H1 (cell line): ENCODE data around the gene GINS2. TPM values are rescaled to one million over a fixed set of nuclear protein-coding genes. Genes with fewer than 3 reads are reported as not detected.
A peak's percentile ranks its signal among the peaks of the same experiment; 100 is the strongest.

Experiments used
- CTCF ChIA-PET: fragments of 300-600 bp; sonication (Branson Sonifier 250); formaldehyde crosslinking; loops from one replicate; lab custom pipeline; 2021; ENCODE audit not compliant: partially characterized antibody; lab: Charles Lee
- POLR2A ChIA-PET: fragments of 300-600 bp; sonication (Branson Sonifier 250); formaldehyde crosslinking; loops from one replicate; lab custom pipeline; 2021; ENCODE audit warnings: inconsistent platforms; ENCODE audit not compliant: partially characterized antibody; lab: Charles Lee
- DNase-seq, 2 experiments: peaks; one replicate each; pipeline versions ENCODE4 v3.0.0 to v3.0.0-alpha.2; 2010 to 2022; ENCODE audit warnings: low spot score in 2 of 2, low read depth in 1 of 2, mixed read lengths in 1 of 2
- FAIRE-seq: peaks from 2 replicates; lab custom pipeline; 2011; peaks lifted over from hg19 to GRCh38; lab: Jason Lieb, UNC
- H2AFZ ChIP-seq: 2 replicates; pipeline ENCODE4 v1.8.1; 2012; ENCODE audit warnings: low read length, inconsistent platforms
- H2AK5ac ChIP-seq: 2 replicates; pipeline ENCODE4 v1.6.1; 2013; ENCODE audit warnings: low read depth, low read length
- H2BK120ac ChIP-seq: replicated peaks from 2 replicates; pipeline ENCODE3; 2013; ENCODE audit warnings: low read depth, low read length, inconsistent platforms
- H2BK12ac ChIP-seq: 2 replicates; pipeline ENCODE4 v1.6.1; 2013; ENCODE audit warnings: low read depth, low read length
- H2BK15ac ChIP-seq: 2 replicates; pipeline ENCODE4 v1.6.1; 2013; ENCODE audit warnings: low read length
- H2BK20ac ChIP-seq: 2 replicates; pipeline ENCODE4 v1.6.1; 2013; ENCODE audit warnings: low read length
- H2BK5ac ChIP-seq: 2 replicates; pipeline ENCODE4 v1.6.1; 2013; ENCODE audit warnings: low read depth, low read length
- H3K14ac ChIP-seq: 2 replicates; pipeline ENCODE4 v1.6.1; 2013; ENCODE audit warnings: inconsistent platforms; ENCODE audit not compliant: insufficient read length
- H3K18ac ChIP-seq: 2 replicates; pipeline ENCODE4 v1.6.1; 2013; ENCODE audit warnings: low read length; ENCODE audit errors: extremely low read depth
- H3K23ac ChIP-seq: 2 replicates; pipeline ENCODE4 v1.6.1; 2013; ENCODE audit warnings: inconsistent platforms; ENCODE audit not compliant: insufficient read length
- H3K23me2 ChIP-seq: 2 replicates; pipeline ENCODE4 v1.6.1; 2013; ENCODE audit warnings: low read depth, low read length
- H3K27ac ChIP-seq: 2 replicates; pipeline ENCODE4 v1.6.1; 2011; ENCODE audit warnings: low read depth, low read length, inconsistent platforms
- H3K27me3 ChIP-seq, 4 experiments: replicated peaks in 1 of 4; 1 replicate in 1 of 4; 2 replicates in 3 of 4; pipeline versions ENCODE4 v1.6.1 to v1.8.1; 2011 to 2013; ENCODE audit warnings: low read length in 3 of 4, mild to moderate bottlenecking in 3 of 4, inconsistent platforms in 2 of 4, mixed read lengths in 2 of 4, moderate library complexity in 1 of 4; ENCODE audit not compliant: control insufficient read depth in 3 of 4, insufficient read depth in 3 of 4; ENCODE audit errors: extremely low read depth in 1 of 4
- H3K36me3 ChIP-seq, 4 experiments: 2 replicates each; pipeline versions ENCODE4 v1.6.1 to v1.8.1; 2011 to 2013; ENCODE audit warnings: mild to moderate bottlenecking in 4 of 4, low read length in 3 of 4, moderate library complexity in 2 of 4, control low read depth in 1 of 4, inconsistent platforms in 1 of 4; ENCODE audit not compliant: insufficient read depth in 4 of 4, control insufficient read depth in 2 of 4
- H3K4ac ChIP-seq: replicated peaks from 2 replicates; pipeline ENCODE3; 2013; ENCODE audit warnings: low read length, low read depth, mixed read lengths, inconsistent platforms; ENCODE audit not compliant: insufficient read length
- H3K4me1 ChIP-seq, 4 experiments: replicated peaks in 1 of 4; 1 replicate in 1 of 4; 2 replicates in 3 of 4; pipeline versions ENCODE4 v1.6.1 to v1.8.1; 2011 to 2013; ENCODE audit warnings: low read length in 3 of 4, inconsistent platforms in 2 of 4, mixed read lengths in 1 of 4; ENCODE audit not compliant: insufficient read depth in 4 of 4, control insufficient read depth in 3 of 4
- H3K4me2 ChIP-seq, 2 experiments: 2 replicates each; pipeline versions ENCODE4 v1.6.1 to v1.8.1; 2011 to 2013; ENCODE audit warnings: low read depth in 2 of 2, low read length in 2 of 2, control low read depth in 1 of 2, inconsistent platforms in 1 of 2, mild to moderate bottlenecking in 1 of 2; ENCODE audit not compliant: insufficient read depth in 1 of 2
- H3K4me3 ChIP-seq, 4 experiments: fragments of 200-600, 300-600 bp in 1 of 4; sonication (generic), shearing (Covaris generic), sonication (Bioruptor Twin) in 1 of 4; 2 replicates each; pipeline versions ENCODE4 v1.5.1 to v1.8.1; 2011 to 2016; ENCODE audit warnings: low read length in 4 of 4, low read depth in 3 of 4, control low read depth in 2 of 4, inconsistent platforms in 2 of 4, mild to moderate bottlenecking in 2 of 4, mixed read lengths in 1 of 4, moderate library complexity in 1 of 4; ENCODE audit not compliant: insufficient read depth in 2 of 4; ENCODE audit errors: extremely low read depth in 1 of 4
- H3K56ac ChIP-seq: replicated peaks from 2 replicates; pipeline ENCODE3; 2013; ENCODE audit warnings: low read depth, mild to moderate bottlenecking, mixed read lengths, low read length, inconsistent platforms; ENCODE audit not compliant: insufficient read length
- H3K79me1 ChIP-seq: 2 replicates; pipeline ENCODE4 v1.6.1; 2013; ENCODE audit warnings: low read depth, low read length, control low read depth
- H3K79me2 ChIP-seq, 2 experiments: 2 replicates each; pipeline versions ENCODE4 v1.6.1 to v1.8.1; 2012 to 2013; ENCODE audit warnings: low read length in 2 of 2, mild to moderate bottlenecking in 2 of 2, inconsistent platforms in 1 of 2; ENCODE audit not compliant: insufficient read depth in 2 of 2, control insufficient read depth in 1 of 2
- H3K9ac ChIP-seq, 4 experiments: replicated peaks in 1 of 4; 1 replicate in 1 of 4; 2 replicates in 3 of 4; pipeline versions ENCODE4 v1.6.1 to v1.8.1; 2011 to 2013; ENCODE audit warnings: low read depth in 3 of 4, low read length in 3 of 4, control low read depth in 2 of 4, mild to moderate bottlenecking in 2 of 4, moderate library complexity in 2 of 4, inconsistent platforms in 1 of 4; ENCODE audit errors: extremely low read depth in 1 of 4
- H3K9me3 ChIP-seq, 2 experiments: 2 replicates each; pipeline versions ENCODE4 v1.6.1 to v1.8.1; 2012 to 2013; ENCODE audit warnings: mild to moderate bottlenecking in 2 of 2, moderate library complexity in 2 of 2, control low read depth in 1 of 2, inconsistent platforms in 1 of 2, low read depth in 1 of 2, low read length in 1 of 2, mixed read lengths in 1 of 2; ENCODE audit not compliant: insufficient read depth in 2 of 2
- H4K20me1 ChIP-seq, 2 experiments: replicated peaks in 1 of 2; 2 replicates each; pipeline versions ENCODE3 to v1.8.1; 2011 to 2013; ENCODE audit warnings: inconsistent platforms in 2 of 2, low read length in 2 of 2, mild to moderate bottlenecking in 1 of 2; ENCODE audit not compliant: insufficient read depth in 2 of 2, control insufficient read depth in 1 of 2
- H4K5ac ChIP-seq: 2 replicates; pipeline ENCODE4 v1.6.1; 2013; ENCODE audit warnings: low read length, low read depth, mixed read lengths, inconsistent platforms; ENCODE audit not compliant: insufficient read length
- H4K8ac ChIP-seq: 2 replicates; pipeline ENCODE4 v1.8.0; 2013; ENCODE audit warnings: mild to moderate bottlenecking, moderate library complexity, low read length, inconsistent platforms; ENCODE audit not compliant: insufficient read depth; ENCODE audit errors: extremely low read depth
- H4K91ac ChIP-seq: replicated peaks from 2 replicates; pipeline ENCODE3; 2013; ENCODE audit warnings: low read length, mixed read lengths, inconsistent platforms; ENCODE audit not compliant: insufficient read length
- HDAC2 ChIP-seq, 2 experiments: fragments of 300-600 bp in 1 of 2; sonication (generic) in 1 of 2; IDR thresholded peaks; 2 replicates each; pipeline ENCODE4 v1.6.1; 2011 to 2012; ENCODE audit warnings: low read depth in 2 of 2, low read length in 2 of 2, mild to moderate bottlenecking in 2 of 2, moderate library complexity in 2 of 2, borderline replicate concordance in 1 of 2, inconsistent platforms in 1 of 2
- JUND ChIP-seq: IDR thresholded peaks from 2 replicates; pipeline ENCODE4 v1.6.1; 2011; ENCODE audit warnings: mild to moderate bottlenecking, improper control_type of control experiment, low read length
- SP1 ChIP-seq: IDR thresholded peaks from 2 replicates; pipeline ENCODE4 v1.6.1; 2011; ENCODE audit warnings: low read depth, low read length
- TAF1 ChIP-seq: IDR thresholded peaks from 2 replicates; pipeline ENCODE4 v1.6.1; 2011; ENCODE audit warnings: mild to moderate bottlenecking, low read depth, low read length
- YY1 ChIP-seq: IDR thresholded peaks from 2 replicates; pipeline ENCODE4 v1.6.1; 2011; ENCODE audit warnings: low read depth, mild to moderate bottlenecking, low read length
- WGBS, 2 experiments: shearing (Covaris generic) in 1 of 2; methylation state at CpG; one replicate each; pipeline versions ENCODE4 v1.1.6 to v1.1.7; 2013 to 2015; ENCODE audit warnings: low lambda C conversion rate in 2 of 2, mixed read lengths in 2 of 2, inconsistent platforms in 1 of 2, low coverage in 1 of 2, missing lambda C conversion rate in 1 of 2; ENCODE audit not compliant: insufficient replicate concordance in 2 of 2, insufficient coverage in 1 of 2, insufficient read length in 1 of 2; ENCODE audit errors: extremely low coverage in 1 of 2, missing lambda C conversion rate in 1 of 2; 5-methylcytosine and 5-hydroxymethylcytosine counted together
- polyA plus RNA-seq, 7 experiments: library from polyadenylated mRNA; depleted of rRNA in 3 of 7; stranded (reverse) in 5 of 7; unstranded in 2 of 7; fragments of >200 nt in 5 of 7; fragments of 200-250 nt in 2 of 7; gene quantifications; 1 replicate in 5 of 7; 2 replicates in 1 of 7; 4 replicates in 1 of 7; pipeline versions ENCODE4 v1.2.1 to v1.2.3, GENCODE V29; 2011 to 2013; ENCODE audit warnings: missing spikeins in 2 of 7, mixed read lengths in 2 of 7
- total RNA-seq: library from RNA; stranded (reverse); fragmentation: NEBNext Ultra II Directional; extraction: Animal tissue kit (Norgen Biotek cat#: 25700); gene quantifications from 2 replicates; pipeline ENCODE4 v1.2.1, GENCODE V29; 2021

GINS2 gene
- total and polyA plus RNA-seq, 2 of the 8 experiments (the other 6 are each of a cell fraction or from before 2014, with no cell fraction given), result 29.4 to 59.1 TPM

DNA sequence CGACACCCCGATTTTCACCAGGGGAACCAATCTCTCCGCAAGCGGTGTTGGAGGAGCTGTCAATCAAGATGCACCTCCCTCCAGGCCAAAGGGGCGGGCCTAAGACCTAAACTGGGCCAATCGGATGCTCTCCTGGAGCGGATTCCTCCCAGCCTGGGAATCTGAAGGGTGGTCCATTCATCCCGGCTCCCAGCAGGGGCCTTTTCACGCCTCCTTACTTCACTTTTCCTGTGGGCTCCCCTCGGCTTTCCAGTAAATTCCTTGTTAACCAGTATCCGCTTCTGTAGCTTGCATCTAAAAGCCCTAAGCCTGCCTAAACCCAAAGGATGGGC lies 45.1 kb upstream of the GINS2 start:
- CTCF ChIA-PET, result interaction anchor here (0.7 to 0.8 kb wide), 3 partner anchors 9 to 26 kb away, joined by 3 read pairs; no protein-coding TSS in a partner anchor

More for the DNA sequence above, 45.1 kb upstream of the GINS2 start:
- Histone ChIP-seq H4K91ac (no peak overlapping the region), H3K27ac (no peak overlapping the region), H3K18ac (no peak overlapping the region; the same call in 1 of the 2 replicates), H2BK120ac (no peak overlapping the region), H4K8ac (no peak overlapping the region), H3K27me3 (no peaks in the 10 kb centered on the region; a peak in 1 of 7 replicates), H3K36me3 (no peaks in the 10 kb centered on the region), H4K20me1 (peaks cover 0 to 2% of the 10 kb centered on the region in 2 experiments), H3K14ac (no peak overlapping the region), H3K79me1 (no peaks in the 10 kb centered on the region), H2BK12ac (0 out of 2 replicates have a peak overlapping the region, but pooled peaks have one; percentile 45), H3K4me3 (no peak overlapping the region), H2BK15ac (no peak overlapping the region), H3K9me3 (no peaks in the 10 kb centered on the region), H2AK5ac (no peak overlapping the region), H3K56ac (no peak overlapping the region), H2BK20ac (peak overlapping the region; percentile 83), H3K79me2 (no peaks in the 10 kb centered on the region), H3K4ac (no peak overlapping the region), H2AFZ (no peak overlapping the region), H4K5ac (no peak overlapping the region), H3K23me2 (peaks cover 3% of the 10 kb centered on the region; the same call in 1 of the 2 replicates), H3K4me2 (peak overlapping the region; percentile 50), H3K4me1 (peaks cover 3 to 14% (median 11%) of the 10 kb centered on the region in 4 experiments), H3K9ac (no peak overlapping the region), H2BK5ac (no peak overlapping the region; the same call in 1 of the 2 replicates), H3K23ac (no peak overlapping the region)
- FAIRE-seq, result peak; percentile 91
- 29% methylated on average over 11 of the region's 11 CpGs; no CpG with 5 or more reads in 1 of the 2 experiments for WGBS, 2 experiments
- TF ChIP-seq JUND, result no peak
- TF ChIP-seq SP1, result peak; percentile 65; the same call in 1 of the 2 replicates
- TF ChIP-seq HDAC2 (IDR thresholded peaks at IDR 0.05; ENCODE audit: borderline replicate concordance in 1 of 2, low read depth in 2 of 2, low read length in 2 of 2), result peak in 1 of 2 experiments; percentile 76; a peak in 2 of 4 replicates
- TF ChIP-seq TAF1, result 0 out of 2 replicates have a peak, but pooled peaks have one; percentile 24
- 0 out of 2 replicates have a peak, but pooled peaks have one; percentile 38 for TF ChIP-seq YY1
- peak; percentile 81 to 91 for DNase-seq
- POLR2A ChIA-PET, result interaction anchor here (1.1 to 1.4 kb wide), 3 partner anchors 9 to 66 kb away, joined by 3 to 6 read pairs (median 3); no protein-coding TSS in a partner anchor
